ENCODE measurements around the gene DYNLT2. TPM values are rescaled to one million over a fixed set of nuclear protein-coding genes. Genes with fewer than 3 reads are reported as not detected.

Gene DYNLT2
- total RNA-seq, 2 donors from 2014 or later: 2.2 to 7.2 TPM

GRCh38 chr6:169783971-169784820, 32.8 kb upstream of the DYNLT2 start:
- DNase-seq (ENCODE audit: low spot score): no peak
- TF ChIP-seq POLR2A (IDR thresholded peaks at IDR 0.05) (no peak), CTCF (IDR thresholded peaks at IDR 0.05) (no peak), POLR2AphosphoS5 (IDR thresholded peaks at IDR 0.05) (no peak)
- H3K4me1 ChIP-seq (replicated peaks): no peaks in the 10 kb centered on the region
- H3K36me3 ChIP-seq: no peaks in the 10 kb centered on the region
- H3K4me3 ChIP-seq: no peak overlapping the region
- H3K9me3 ChIP-seq: no peaks in the 10 kb centered on the region
- 92% methylated on average over 21 of the region's 23 CpGs for WGBS
- intact Hi-C loops (cut with DNase I): no loop called here
- H3K27ac ChIP-seq: no peak overlapping the region
- H3K27me3 ChIP-seq (replicated peaks; ENCODE audit: insufficient read depth): no peaks in the 10 kb centered on the region

GRCh38 chr6:169783401-169783800, 32.0 kb upstream of the DYNLT2 start:
- no peak for TF ChIP-seq POLR2A (IDR thresholded peaks at IDR 0.05)
- TF ChIP-seq POLR2AphosphoS5 (IDR thresholded peaks at IDR 0.05): no peak
- no peak for TF ChIP-seq CTCF (IDR thresholded peaks at IDR 0.05)
- Histone ChIP-seq H3K9me3 (no peaks in the 10 kb centered on the region), H3K27ac (no peak overlapping the region), H3K4me3 (no peak overlapping the region), H3K4me1 (replicated peaks) (no peaks in the 10 kb centered on the region), H3K36me3 (no peaks in the 10 kb centered on the region), H3K27me3 (replicated peaks; ENCODE audit: insufficient read depth) (no peaks in the 10 kb centered on the region)
- intact Hi-C loops (cut with DNase I): no loop called here
- WGBS: 82% methylated on average over 9 of the region's 9 CpGs
- no peak for DNase-seq (ENCODE audit: low spot score)

GRCh38 chr6:169782966-169783365, 31.6 kb upstream of the DYNLT2 start:
- Histone ChIP-seq H3K4me1 (replicated peaks) (no peaks in the 10 kb centered on the region), H3K9me3 (no peaks in the 10 kb centered on the region), H3K36me3 (no peaks in the 10 kb centered on the region), H3K4me3 (no peak overlapping the region), H3K27me3 (replicated peaks; ENCODE audit: insufficient read depth) (no peaks in the 10 kb centered on the region), H3K27ac (no peak overlapping the region)
- intact Hi-C loops (cut with DNase I): no loop called here
- DNase-seq (ENCODE audit: low spot score): no peak
- WGBS: 96% methylated on average over 8 of the region's 8 CpGs
- no peak for TF ChIP-seq POLR2A (IDR thresholded peaks at IDR 0.05)
- no peak for TF ChIP-seq POLR2AphosphoS5 (IDR thresholded peaks at IDR 0.05)
- TF ChIP-seq CTCF (IDR thresholded peaks at IDR 0.05): no peak

- Histone ChIP-seq H3K27ac (no peak overlapping the region), H3K9me3 (no peaks in the 10 kb centered on the region), H3K4me3 (no peak overlapping the region), H3K27me3 (replicated peaks; ENCODE audit: insufficient read depth) (no peaks in the 10 kb centered on the region), H3K36me3 (no peaks in the 10 kb centered on the region), H3K4me1 (replicated peaks) (no peaks in the 10 kb centered on the region)
- TF ChIP-seq POLR2AphosphoS5 (IDR thresholded peaks at IDR 0.05) (peak; percentile 40), CTCF (IDR thresholded peaks at IDR 0.05) (no peak)
- WGBS: 68% methylated on average over 11 of the region's 11 CpGs
- intact Hi-C loops (cut with DNase I): no loop called here
- DNase-seq (ENCODE audit: low spot score): no peak
Observed at GRCh38 chr6:169780571-169781091, 29.3 kb upstream of the DYNLT2 start.

GRCh38 chr6:169779896-169780295, 28.5 kb upstream of the DYNLT2 start:
- Histone ChIP-seq H3K27me3 (replicated peaks; ENCODE audit: insufficient read depth) (no peaks in the 10 kb centered on the region), H3K27ac (no peak overlapping the region), H3K9me3 (no peaks in the 10 kb centered on the region), H3K4me1 (replicated peaks) (no peaks in the 10 kb centered on the region), H3K36me3 (no peaks in the 10 kb centered on the region), H3K4me3 (no peak overlapping the region)
- no peak for TF ChIP-seq CTCF (IDR thresholded peaks at IDR 0.05)
- TF ChIP-seq POLR2AphosphoS5 (IDR thresholded peaks at IDR 0.05): no peak
- TF ChIP-seq POLR2A (IDR thresholded peaks at IDR 0.05): no peak
- intact Hi-C loops (cut with DNase I): no loop called here
- DNase-seq (ENCODE audit: low spot score): no peak
- WGBS: 76% methylated on average over 5 of the region's 5 CpGs

Measured in prostate gland (tissue), 2 donors.